WTC11 (cell line): ENCODE data around the gene FAM89A. TPM values are rescaled to one million over a fixed set of nuclear protein-coding genes. Genes with fewer than 3 reads are reported as not detected.

Source experiments
- ARID4B ChIP-seq: sonication (generic); formaldehyde crosslinking; IDR thresholded peaks from 2 replicates; pipeline ENCODE4 v1.8.0; 2023; ENCODE audit warnings: missing genetic modification reagents, mild to moderate bottlenecking, borderline replicate concordance
- ATF3 ChIP-seq: sonication (generic); formaldehyde crosslinking; conservative IDR thresholded peaks from 2 replicates; pipeline ENCODE4 v1.8.1; 2022; ENCODE audit warnings: mild to moderate bottlenecking, missing genetic modification reagents
- CREB1 ChIP-seq: sonication (generic); formaldehyde crosslinking; IDR thresholded peaks from 2 replicates; pipeline ENCODE4 v1.8.0; 2023; ENCODE audit warnings: mild to moderate bottlenecking, missing genetic modification reagents
- EMX1 ChIP-seq: fragments of 250-450 bp; sonication (Bioruptor Pico); IDR thresholded peaks from 2 replicates; pipeline ENCODE4 v1.8.0; 2021; ENCODE audit warnings: mild to moderate bottlenecking
- ESRRA ChIP-seq: sonication (generic); formaldehyde crosslinking; IDR thresholded peaks from 2 replicates; pipeline ENCODE4 v1.8.1; 2022; ENCODE audit warnings: mild to moderate bottlenecking, missing genetic modification reagents, borderline replicate concordance
- IRF2 ChIP-seq: sonication (generic); formaldehyde crosslinking; IDR thresholded peaks from 2 replicates; pipeline ENCODE4 v1.8.0; 2022; ENCODE audit warnings: low read depth, missing genetic modification reagents, borderline replicate concordance
- MLX ChIP-seq: sonication (generic); formaldehyde crosslinking; IDR thresholded peaks from 2 replicates; pipeline ENCODE4 v1.8.1; 2023; ENCODE audit warnings: mild to moderate bottlenecking, missing genetic modification reagents, moderate library complexity
- MXD4 ChIP-seq: fragments of 250-450 bp; sonication (Bioruptor Pico); IDR thresholded peaks from 2 replicates; pipeline ENCODE4 v1.8.0; 2021; ENCODE audit warnings: mild to moderate bottlenecking, moderate library complexity, borderline replicate concordance
- NR3C1 ChIP-seq: sonication (generic); formaldehyde crosslinking; conservative IDR thresholded peaks from 2 replicates; pipeline ENCODE4 v1.8.1; 2023; ENCODE audit warnings: low read depth, mild to moderate bottlenecking, missing genetic modification reagents
- TCF7 ChIP-seq: sonication (generic); formaldehyde crosslinking; IDR thresholded peaks from 2 replicates; pipeline ENCODE4 v1.8.0; 2022; ENCODE audit warnings: mild to moderate bottlenecking, low read depth, missing genetic modification reagents, moderate library complexity
- ZNF219 ChIP-seq: sonication (generic); formaldehyde crosslinking; IDR thresholded peaks from 2 replicates; pipeline ENCODE4 v1.8.0; 2023; ENCODE audit warnings: missing genetic modification reagents, mild to moderate bottlenecking, borderline replicate concordance
- ZNF423 ChIP-seq: fragments of 250-450 bp; sonication (Bioruptor Pico); IDR thresholded peaks from 2 replicates; pipeline ENCODE4 v2.1.2; 2022; ENCODE audit warnings: mild to moderate bottlenecking, moderate library complexity
- ZNF512 ChIP-seq: sonication (generic); formaldehyde crosslinking; IDR thresholded peaks from 2 replicates; pipeline ENCODE4 v1.8.1; 2022; ENCODE audit warnings: missing genetic modification reagents, borderline replicate concordance
- ZNF532 ChIP-seq: fragments of 250-450 bp; sonication (Bioruptor Pico); IDR thresholded peaks from 2 replicates; pipeline ENCODE4 v1.9.0; 2021; ENCODE audit warnings: mild to moderate bottlenecking, borderline replicate concordance
- total RNA-seq: library from RNA; stranded (reverse); gene quantifications from 3 replicates; pipeline ENCODE4 v1.2.3, GENCODE V29; 2021
- TF ChIP-seq, protein P1 (sequence below): sonication (generic); formaldehyde crosslinking; IDR thresholded peaks from 2 replicates; pipeline ENCODE4 v1.8.1; 2022; ENCODE audit warnings: low read depth, missing genetic modification reagents, borderline replicate concordance
- TF ChIP-seq, protein P2 (sequence below): sonication (generic); formaldehyde crosslinking; IDR thresholded peaks from 2 replicates; pipeline ENCODE4 v1.8.0; 2023; ENCODE audit warnings: mild to moderate bottlenecking, missing genetic modification reagents
- TF ChIP-seq, protein P3 (sequence below): sonication (generic); formaldehyde crosslinking; IDR thresholded peaks from 2 replicates; pipeline ENCODE4 v1.8.1; 2022; ENCODE audit warnings: low read depth, mild to moderate bottlenecking, moderate library complexity, missing genetic modification reagents, borderline replicate concordance
- TF ChIP-seq, protein P4 (sequence below): sonication (generic); formaldehyde crosslinking; IDR thresholded peaks from 2 replicates; pipeline ENCODE4 v1.8.0; 2022; ENCODE audit warnings: mild to moderate bottlenecking, missing genetic modification reagents

Gene FAM89A
- total RNA-seq, 1 experiment from 2014 or later: 2.4 TPM

DNA sequence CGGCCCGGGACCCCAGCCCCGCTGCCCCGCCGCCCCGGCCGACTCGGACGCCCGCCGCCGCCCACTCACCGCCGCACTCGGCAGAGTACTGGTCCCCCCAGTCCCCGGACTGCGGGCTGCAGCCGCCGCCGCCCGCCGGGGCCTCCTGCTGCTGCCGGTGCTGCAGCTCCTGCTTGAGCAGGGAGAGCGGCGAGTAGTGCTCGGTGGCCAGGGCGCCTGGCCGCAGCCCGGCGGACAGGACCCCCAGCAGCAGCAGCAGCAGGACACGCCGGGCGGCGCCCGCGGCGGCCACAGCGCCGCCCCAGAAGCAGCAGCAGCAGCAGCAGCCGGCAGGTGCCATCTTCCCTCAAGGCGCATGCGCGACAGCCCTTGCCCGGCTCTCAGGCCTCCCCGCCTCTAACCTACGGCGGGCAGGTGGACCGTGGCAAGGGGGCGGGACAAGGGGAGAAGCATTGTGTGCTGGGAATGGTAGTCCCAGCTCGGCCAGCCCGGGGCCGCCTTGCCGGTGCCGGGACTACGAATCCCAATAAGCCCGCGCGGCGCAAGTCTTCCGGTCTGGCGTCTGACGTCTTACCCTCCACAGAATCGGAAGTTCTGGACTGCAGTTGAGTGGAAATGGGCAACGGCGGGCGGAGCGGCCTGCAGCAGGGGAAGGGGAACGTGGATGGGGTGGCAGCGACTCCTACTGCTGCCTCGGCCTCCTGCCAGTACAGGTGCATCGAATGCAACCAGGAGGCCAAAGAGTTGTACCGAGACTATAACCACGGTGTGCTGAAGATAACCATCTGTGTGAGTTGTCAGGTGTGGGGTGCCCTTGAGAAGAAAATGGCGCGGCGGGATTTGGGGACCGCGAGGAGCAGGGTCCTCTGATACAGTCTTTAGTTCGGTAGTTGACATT is 61.3 kb downstream of the FAM89A start, which contains the start of the genes ARV1 and TTC13 (continued):
- TF ChIP-seq ZNF532 (CRISPR knock-in tag) (no peak), ATF3 (CRISPR knock-in tag) (no peak), MLX (no peak), IRF2 (no peak), ESRRA (no peak), NR3C1 (CRISPR knock-in tag) (no peak), EMX1 (no peak), ZNF512 (CRISPR knock-in tag) (no peak), TCF7 (CRISPR knock-in tag) (no peak), MXD4 (CRISPR knock-in tag) (no peak), ZNF219 (CRISPR knock-in tag) (no peak), CREB1 (CRISPR knock-in tag) (no peak), ARID4B (CRISPR knock-in tag) (no peak; the same call in 1 of the 2 replicates), ZNF423 (CRISPR knock-in tag) (no peak)
- TF ChIP-seq, protein P1, sequence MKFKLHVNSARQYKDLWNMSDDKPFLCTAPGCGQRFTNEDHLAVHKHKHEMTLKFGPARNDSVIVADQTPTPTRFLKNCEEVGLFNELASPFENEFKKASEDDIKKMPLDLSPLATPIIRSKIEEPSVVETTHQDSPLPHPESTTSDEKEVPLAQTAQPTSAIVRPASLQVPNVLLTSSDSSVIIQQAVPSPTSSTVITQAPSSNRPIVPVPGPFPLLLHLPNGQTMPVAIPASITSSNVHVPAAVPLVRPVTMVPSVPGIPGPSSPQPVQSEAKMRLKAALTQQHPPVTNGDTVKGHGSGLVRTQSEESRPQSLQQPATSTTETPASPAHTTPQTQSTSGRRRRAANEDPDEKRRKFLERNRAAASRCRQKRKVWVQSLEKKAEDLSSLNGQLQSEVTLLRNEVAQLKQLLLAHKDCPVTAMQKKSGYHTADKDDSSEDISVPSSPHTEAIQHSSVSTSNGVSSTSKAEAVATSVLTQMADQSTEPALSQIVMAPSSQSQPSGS (CRISPR knock-in tag): no peak
- TF ChIP-seq, protein P2, sequence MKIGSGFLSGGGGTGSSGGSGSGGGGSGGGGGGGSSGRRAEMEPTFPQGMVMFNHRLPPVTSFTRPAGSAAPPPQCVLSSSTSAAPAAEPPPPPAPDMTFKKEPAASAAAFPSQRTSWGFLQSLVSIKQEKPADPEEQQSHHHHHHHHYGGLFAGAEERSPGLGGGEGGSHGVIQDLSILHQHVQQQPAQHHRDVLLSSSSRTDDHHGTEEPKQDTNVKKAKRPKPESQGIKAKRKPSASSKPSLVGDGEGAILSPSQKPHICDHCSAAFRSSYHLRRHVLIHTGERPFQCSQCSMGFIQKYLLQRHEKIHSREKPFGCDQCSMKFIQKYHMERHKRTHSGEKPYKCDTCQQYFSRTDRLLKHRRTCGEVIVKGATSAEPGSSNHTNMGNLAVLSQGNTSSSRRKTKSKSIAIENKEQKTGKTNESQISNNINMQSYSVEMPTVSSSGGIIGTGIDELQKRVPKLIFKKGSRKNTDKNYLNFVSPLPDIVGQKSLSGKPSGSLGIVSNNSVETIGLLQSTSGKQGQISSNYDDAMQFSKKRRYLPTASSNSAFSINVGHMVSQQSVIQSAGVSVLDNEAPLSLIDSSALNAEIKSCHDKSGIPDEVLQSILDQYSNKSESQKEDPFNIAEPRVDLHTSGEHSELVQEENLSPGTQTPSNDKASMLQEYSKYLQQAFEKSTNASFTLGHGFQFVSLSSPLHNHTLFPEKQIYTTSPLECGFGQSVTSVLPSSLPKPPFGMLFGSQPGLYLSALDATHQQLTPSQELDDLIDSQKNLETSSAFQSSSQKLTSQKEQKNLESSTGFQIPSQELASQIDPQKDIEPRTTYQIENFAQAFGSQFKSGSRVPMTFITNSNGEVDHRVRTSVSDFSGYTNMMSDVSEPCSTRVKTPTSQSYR (CRISPR knock-in tag): no peak
- TF ChIP-seq, protein P3, sequence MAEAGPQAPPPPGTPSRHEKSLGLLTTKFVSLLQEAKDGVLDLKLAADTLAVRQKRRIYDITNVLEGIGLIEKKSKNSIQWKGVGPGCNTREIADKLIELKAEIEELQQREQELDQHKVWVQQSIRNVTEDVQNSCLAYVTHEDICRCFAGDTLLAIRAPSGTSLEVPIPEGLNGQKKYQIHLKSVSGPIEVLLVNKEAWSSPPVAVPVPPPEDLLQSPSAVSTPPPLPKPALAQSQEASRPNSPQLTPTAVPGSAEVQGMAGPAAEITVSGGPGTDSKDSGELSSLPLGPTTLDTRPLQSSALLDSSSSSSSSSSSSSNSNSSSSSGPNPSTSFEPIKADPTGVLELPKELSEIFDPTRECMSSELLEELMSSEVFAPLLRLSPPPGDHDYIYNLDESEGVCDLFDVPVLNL (CRISPR knock-in tag): no peak
- TF ChIP-seq, protein P4, sequence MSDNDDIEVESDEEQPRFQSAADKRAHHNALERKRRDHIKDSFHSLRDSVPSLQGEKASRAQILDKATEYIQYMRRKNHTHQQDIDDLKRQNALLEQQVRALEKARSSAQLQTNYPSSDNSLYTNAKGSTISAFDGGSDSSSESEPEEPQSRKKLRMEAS (CRISPR knock-in tag): peak; percentile 70
